ENCODE results near the gene LY9.

- TF ChIP-seq, protein P1, sequence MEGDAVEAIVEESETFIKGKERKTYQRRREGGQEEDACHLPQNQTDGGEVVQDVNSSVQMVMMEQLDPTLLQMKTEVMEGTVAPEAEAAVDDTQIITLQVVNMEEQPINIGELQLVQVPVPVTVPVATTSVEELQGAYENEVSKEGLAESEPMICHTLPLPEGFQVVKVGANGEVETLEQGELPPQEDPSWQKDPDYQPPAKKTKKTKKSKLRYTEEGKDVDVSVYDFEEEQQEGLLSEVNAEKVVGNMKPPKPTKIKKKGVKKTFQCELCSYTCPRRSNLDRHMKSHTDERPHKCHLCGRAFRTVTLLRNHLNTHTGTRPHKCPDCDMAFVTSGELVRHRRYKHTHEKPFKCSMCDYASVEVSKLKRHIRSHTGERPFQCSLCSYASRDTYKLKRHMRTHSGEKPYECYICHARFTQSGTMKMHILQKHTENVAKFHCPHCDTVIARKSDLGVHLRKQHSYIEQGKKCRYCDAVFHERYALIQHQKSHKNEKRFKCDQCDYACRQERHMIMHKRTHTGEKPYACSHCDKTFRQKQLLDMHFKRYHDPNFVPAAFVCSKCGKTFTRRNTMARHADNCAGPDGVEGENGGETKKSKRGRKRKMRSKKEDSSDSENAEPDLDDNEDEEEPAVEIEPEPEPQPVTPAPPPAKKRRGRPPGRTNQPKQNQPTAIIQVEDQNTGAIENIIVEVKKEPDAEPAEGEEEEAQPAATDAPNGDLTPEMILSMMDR (IDR thresholded peaks at IDR 0.05), result no peak
- TF ChIP-seq POLR2A (IDR thresholded peaks at IDR 0.05), result no peak
These were observed 45.1 kb downstream of the LY9 start for GRCh38 chr1:160841079-160841478.

Data from lower leg skin (tissue), 3 donors.